Activated naive CD4-positive, alpha-beta T cell treated with anti-CD3 and anti-CD28 coated beads, Interleukin-2, amount 50 U/mL, for 24 hours (primary cell): Measurements from ENCODE around the gene SALL1.

ENCODE experiments used
- H3K27ac Mint-ChIP-seq: one replicate; pipeline ENCODE4 v1.8.0; 2021; ENCODE audit warnings: mild to moderate bottlenecking, mixed read lengths
- H3K27me3 Mint-ChIP-seq: one replicate; pipeline ENCODE4 v1.8.0; 2021; ENCODE audit warnings: mixed read lengths
- H3K36me3 Mint-ChIP-seq: one replicate; pipeline ENCODE4 v1.8.0; 2021; ENCODE audit warnings: mixed read lengths
- H3K4me1 Mint-ChIP-seq: one replicate; pipeline ENCODE4 v1.8.0; 2021; ENCODE audit warnings: mixed read lengths
- H3K4me3 Mint-ChIP-seq: one replicate; pipeline ENCODE4 v1.8.0; 2021; ENCODE audit warnings: mild to moderate bottlenecking, mixed read lengths
- H3K9me3 Mint-ChIP-seq: one replicate; pipeline ENCODE4 v1.8.0; 2021; ENCODE audit warnings: mixed read lengths

Gene SALL1

DNA sequence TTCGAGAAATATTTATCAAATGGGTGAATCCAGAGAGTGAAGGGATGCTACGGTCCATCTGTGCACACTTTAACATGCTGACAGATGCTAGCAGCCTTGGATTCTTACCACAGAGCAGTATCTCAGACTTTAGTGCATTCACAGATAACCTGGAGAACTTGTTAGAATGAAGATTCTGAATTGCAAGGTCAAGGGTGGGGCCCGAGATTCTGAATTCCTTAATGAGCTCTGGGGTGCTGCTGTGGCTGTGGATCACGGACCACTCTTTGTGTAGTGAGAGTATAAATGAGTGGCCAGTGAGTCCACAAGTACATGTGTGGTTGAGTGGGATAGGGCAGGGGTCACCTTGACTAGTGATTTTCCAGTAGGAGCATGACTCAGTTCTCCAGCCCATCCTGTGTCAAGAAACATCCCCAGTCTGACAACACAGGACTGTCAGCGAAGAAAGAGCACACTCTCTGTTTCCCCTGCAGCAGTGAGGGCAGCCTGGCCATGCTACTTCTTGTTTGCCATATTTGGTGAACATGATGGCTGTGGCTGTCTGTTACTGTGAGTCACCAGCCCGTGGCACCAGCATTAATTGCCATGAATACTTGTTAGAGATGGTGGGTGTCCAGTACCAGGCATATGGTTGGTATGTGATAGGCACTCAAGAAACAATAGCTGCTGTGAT, 13.0 kb upstream of the SALL1 start:
- H3K9me3 Mint-ChIP-seq = no peaks in the 10 kb centered on the region
- no peak overlapping the region for H3K27ac Mint-ChIP-seq
- no peaks in the 10 kb centered on the region for H3K36me3 Mint-ChIP-seq
- H3K4me1 Mint-ChIP-seq = no peaks in the 10 kb centered on the region
- H3K4me3 Mint-ChIP-seq = no peak overlapping the region
- H3K27me3 Mint-ChIP-seq = peaks cover 8% of the 10 kb centered on the region

DNA sequence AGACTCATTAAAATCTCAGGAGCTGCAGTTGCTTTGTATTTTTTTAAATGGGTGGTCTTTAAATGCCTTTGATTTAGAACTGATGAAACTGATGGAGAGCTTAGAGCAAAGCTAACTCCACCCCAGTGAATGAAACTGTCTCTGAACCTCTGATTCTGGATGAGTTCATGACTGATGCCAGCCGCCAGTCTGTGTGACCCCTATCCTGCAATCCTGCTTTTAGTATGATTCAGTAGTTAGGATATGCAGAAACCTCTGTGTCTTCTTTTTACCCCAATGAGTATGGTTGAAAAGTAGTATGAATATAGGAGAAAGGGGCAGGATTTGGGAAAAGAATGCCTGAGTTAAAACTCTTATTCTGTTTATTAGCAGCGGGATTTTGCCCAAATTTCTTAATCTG, 12.3 kb upstream of the SALL1 start:
- H3K4me1 Mint-ChIP-seq = no peaks in the 10 kb centered on the region
- H3K36me3 Mint-ChIP-seq = no peaks in the 10 kb centered on the region
- H3K4me3 Mint-ChIP-seq = no peak overlapping the region
- H3K27me3 Mint-ChIP-seq = peaks cover 13% of the 10 kb centered on the region
- no peaks in the 10 kb centered on the region for H3K9me3 Mint-ChIP-seq
- no peak overlapping the region for H3K27ac Mint-ChIP-seq

DNA sequence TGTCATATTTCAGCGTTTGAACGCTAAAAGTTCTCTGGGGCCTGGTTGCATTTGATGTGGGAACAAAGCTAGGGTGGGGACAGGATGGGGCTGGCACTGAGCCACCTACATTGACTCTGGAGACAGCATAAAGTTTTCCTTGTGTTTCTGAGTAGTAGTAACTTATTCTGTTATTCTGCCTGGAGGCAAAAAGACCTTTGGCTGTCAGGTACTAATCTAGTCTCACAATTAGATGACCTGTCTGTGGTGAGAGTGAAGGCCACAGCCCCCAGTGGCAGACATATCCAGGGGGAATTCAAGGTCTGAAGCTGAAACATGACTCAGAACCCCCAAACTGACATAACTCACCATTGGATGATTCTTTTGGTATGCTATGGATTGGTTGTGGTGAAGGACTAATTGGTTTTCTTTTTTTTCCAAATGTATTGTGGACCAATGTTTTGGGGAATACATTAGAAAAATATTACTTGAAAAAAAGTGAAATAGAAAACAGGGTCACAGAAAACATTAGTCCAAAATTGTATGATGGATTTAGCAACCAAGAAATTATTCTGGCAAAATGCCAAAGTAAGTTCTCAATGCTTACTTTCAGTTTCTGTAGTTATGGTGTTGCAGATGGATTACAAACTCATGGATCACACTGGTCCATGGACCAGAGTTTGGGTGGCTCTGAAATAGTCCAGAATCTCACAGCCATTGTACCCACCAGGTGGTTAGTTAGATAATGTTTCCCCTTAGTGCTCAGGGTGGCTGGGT, 10.5 kb upstream of the SALL1 start:
- Mint-ChIP-seq H3K4me3 (no peak overlapping the region), H3K9me3 (no peaks in the 10 kb centered on the region), H3K27me3 (peaks cover 23% of the 10 kb centered on the region), H3K36me3 (no peaks in the 10 kb centered on the region), H3K27ac (no peak overlapping the region), H3K4me1 (no peaks in the 10 kb centered on the region)

DNA sequence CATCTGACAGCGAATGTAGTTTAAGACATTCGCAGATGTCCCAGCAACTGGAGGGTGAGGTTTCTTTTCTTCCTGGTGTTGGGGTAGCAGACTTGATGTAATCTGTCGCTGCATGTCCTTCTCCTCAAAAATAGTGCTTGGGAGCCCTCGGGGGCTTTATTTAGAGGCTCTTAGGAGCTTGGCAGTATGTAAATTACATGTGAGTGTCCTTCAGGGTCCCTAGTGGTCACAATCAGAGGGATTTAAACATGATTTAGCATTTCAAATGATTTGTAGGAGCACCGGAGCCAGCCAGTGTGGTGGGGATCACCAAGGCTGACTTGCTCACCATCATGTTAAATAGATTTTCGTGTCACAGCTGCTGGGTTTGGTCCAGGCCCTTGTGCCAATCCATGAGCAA, 8.8 kb upstream of the SALL1 start:
- Mint-ChIP-seq H3K36me3 (no peaks in the 10 kb centered on the region), H3K9me3 (no peaks in the 10 kb centered on the region), H3K27ac (no peak overlapping the region), H3K27me3 (peaks cover 30% of the 10 kb centered on the region), H3K4me3 (no peak overlapping the region), H3K4me1 (no peaks in the 10 kb centered on the region)

DNA sequence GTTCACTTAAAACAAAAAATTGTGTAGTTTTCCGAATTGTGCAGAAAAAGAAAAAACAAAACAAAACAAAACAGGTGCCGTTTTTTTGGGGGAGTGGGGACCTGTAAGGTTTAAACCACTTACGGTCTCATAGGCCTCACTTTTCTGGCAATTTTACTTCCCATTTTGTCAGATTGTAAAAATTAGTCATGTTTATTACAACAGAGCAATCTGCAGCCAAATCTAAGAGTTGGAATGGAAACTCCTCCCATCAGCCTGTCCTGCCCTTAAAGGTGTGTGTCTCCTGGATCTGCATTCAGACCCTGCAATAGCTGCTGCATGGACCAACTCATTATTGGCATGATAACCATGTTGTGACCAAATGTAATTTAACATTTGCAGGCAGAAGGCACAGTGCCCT, 8.2 kb upstream of the SALL1 start:
- Mint-ChIP-seq H3K36me3 (no peaks in the 10 kb centered on the region), H3K4me3 (no peak overlapping the region), H3K9me3 (no peaks in the 10 kb centered on the region), H3K4me1 (no peaks in the 10 kb centered on the region), H3K27ac (no peak overlapping the region), H3K27me3 (peaks cover 32% of the 10 kb centered on the region)

DNA sequence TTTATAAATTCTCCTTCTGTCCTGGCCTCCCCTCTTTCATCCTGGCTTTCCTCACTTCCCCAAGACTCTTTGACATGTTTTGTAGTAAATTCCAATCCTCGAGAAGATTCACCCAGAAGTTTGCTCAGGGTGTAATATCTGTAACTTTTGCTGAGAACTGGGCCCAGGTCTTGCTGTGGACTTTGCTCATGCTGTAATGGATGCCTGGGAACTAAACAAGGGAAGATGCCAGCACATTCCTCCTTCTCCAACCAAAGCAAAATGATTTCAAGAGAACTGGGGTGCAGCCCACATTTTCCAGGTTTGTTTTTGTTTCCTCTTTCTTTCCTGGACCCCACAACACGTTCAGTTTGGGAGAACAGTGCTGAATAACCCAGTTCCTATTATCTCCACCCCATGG, 6.6 kb upstream of the SALL1 start:
- Mint-ChIP-seq H3K9me3 (no peaks in the 10 kb centered on the region), H3K27ac (no peak overlapping the region), H3K4me1 (peaks cover 5% of the 10 kb centered on the region), H3K4me3 (no peak overlapping the region), H3K36me3 (no peaks in the 10 kb centered on the region), H3K27me3 (peaks cover 44% of the 10 kb centered on the region)

DNA sequence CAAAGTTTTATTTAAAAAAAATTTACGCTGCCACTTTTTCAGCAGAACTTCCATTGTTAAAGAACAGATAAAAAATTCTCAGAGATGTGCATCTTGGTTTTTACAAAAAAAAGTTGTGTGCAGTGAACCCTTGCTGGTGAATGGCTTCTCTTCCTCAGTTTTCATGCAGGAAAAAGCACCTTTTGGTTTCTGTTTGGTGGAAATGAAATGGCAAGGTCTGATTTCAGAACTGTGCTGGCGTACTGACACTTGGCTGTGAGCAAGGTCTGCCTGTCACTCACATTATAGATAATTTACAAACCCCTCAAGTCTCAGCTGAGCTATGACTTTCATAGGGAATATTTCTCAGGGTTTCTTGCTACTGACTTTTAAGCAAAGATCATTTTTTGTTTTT, 5.7 kb upstream of the SALL1 start:
- H3K27ac Mint-ChIP-seq = no peak overlapping the region
- peaks cover 5% of the 10 kb centered on the region for H3K4me1 Mint-ChIP-seq
- H3K27me3 Mint-ChIP-seq = peaks cover 44% of the 10 kb centered on the region
- no peak overlapping the region for H3K4me3 Mint-ChIP-seq
- no peaks in the 10 kb centered on the region for H3K9me3 Mint-ChIP-seq
- H3K36me3 Mint-ChIP-seq = no peaks in the 10 kb centered on the region

DNA sequence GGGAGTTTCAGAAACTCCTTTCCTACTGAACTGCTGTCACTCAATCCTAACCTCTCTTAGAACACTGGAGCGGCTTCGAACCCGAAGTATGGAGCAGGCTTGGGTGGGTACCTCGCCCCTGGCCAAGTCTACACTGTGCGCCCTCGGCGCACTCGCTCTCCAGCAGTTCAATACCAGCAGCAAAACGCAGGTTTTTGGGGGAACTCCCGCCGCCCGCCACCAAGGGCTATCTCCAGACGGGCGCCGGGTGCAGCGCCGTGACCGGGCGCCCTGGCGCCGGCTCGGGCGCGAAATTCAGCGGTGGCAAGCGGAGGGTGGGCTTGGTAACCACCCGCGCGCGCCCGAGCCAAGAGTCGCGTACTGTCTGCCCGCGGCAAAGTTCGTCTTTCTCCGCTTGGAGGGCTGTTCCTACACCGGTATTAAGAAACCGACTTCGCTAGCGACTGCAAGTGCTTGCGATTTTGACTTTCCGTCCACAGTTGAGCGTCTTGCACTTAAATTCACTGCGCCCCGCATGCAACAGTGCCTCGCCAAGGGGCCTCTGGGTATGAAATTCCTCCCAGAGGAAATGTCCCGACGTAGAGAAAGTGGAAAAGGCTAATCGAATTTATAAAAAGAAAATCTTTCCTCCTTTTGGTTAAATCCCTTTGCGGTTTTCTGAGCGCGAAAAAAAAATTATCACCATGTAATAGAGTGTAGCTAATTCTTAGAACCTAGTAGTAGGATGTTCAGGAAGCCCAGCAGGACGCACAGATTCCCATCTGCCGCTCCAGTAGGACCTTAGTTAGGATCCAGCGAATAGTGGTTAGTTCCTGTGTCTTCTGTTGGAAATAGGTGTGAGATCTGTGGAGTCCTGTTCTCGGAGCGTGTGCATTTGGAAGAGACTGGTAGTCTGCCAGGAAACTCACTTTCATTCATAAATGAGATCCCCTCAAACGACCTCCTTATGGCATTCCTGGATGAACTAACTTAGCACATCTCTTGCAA, 5.0 kb upstream of the SALL1 start:
- Mint-ChIP-seq H3K36me3 (no peaks in the 10 kb centered on the region), H3K27me3 (peaks cover 42% of the 10 kb centered on the region), H3K27ac (no peak overlapping the region), H3K9me3 (no peaks in the 10 kb centered on the region), H3K4me1 (peaks cover 5% of the 10 kb centered on the region), H3K4me3 (no peak overlapping the region)

DNA sequence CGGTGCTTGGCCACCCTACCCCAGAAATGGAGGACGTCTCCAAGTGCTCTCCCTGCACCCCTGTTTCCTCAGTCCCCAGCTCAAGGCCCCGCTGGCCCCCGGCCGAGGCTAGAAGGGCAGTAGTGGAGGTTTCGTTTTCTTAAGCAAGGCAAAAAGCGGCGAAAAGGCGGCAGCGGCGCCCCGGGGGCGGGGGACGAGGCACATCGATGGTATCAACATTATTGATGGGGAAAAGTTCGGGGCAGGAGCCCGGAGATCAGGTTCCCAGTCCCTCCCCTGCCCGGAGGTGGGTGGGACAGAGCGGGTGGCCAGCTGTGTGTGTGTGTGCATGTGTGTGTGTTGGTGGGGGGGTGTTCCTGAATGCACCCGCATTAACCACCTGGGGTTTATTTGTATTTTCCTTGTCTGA, 4.1 kb upstream of the SALL1 start:
- peaks cover 40% of the 10 kb centered on the region for H3K27me3 Mint-ChIP-seq

DNA sequence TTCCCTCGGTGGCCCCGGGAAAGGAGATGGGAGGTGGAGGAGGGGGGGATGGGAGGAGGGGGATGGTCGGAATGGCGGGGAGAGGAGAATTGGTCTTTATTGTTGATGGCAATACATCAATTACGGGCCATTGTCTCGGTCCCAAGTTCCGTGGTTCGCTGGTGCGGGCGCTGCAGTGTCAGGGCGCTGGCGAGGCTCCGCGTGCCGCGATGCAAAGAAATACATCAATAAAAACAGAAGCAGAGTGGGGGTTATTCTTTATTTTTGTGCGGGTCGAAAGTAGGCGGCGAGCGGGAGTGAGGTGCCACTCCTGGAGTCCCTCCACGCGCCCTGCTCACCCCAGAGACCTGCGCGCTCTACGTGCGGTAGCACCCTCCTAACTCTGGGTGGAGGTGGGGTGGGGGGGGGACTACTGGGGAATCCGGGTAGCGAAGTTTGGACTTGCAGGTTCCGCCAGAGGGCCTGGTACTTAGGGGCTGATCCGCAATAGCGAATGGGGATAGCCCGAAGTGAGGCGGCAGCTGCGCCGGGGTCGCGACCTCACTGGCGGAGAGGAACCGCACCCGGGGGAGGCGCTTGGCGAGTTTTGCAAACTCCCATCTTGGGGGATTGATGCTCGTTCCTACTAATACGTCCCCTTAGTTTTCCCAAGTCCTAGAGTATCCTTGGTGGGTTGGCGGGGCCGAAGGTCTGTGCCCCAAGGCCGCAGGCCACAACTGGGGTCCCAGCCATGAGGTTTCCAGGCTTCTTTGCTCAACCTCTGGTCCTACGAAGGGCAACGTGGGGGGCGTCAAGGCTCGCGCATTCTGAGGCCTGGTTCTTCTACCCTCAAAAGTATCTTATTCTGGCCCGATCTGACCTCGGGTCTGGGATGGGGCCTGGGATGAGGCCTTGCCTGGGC, 3.5 kb upstream of the SALL1 start:
- Mint-ChIP-seq H3K4me3 (no peak overlapping the region), H3K9me3 (no peaks in the 10 kb centered on the region), H3K4me1 (peaks cover 5% of the 10 kb centered on the region), H3K36me3 (no peaks in the 10 kb centered on the region), H3K27ac (no peak overlapping the region), H3K27me3 (peaks cover 39% of the 10 kb centered on the region)

More for the DNA sequence above, 4.1 kb upstream of the SALL1 start:
- no peak overlapping the region for H3K27ac Mint-ChIP-seq
- no peaks in the 10 kb centered on the region for H3K36me3 Mint-ChIP-seq
- H3K4me3 Mint-ChIP-seq = no peak overlapping the region
- H3K9me3 Mint-ChIP-seq = no peaks in the 10 kb centered on the region
- H3K4me1 Mint-ChIP-seq = peaks cover 5% of the 10 kb centered on the region

DNA sequence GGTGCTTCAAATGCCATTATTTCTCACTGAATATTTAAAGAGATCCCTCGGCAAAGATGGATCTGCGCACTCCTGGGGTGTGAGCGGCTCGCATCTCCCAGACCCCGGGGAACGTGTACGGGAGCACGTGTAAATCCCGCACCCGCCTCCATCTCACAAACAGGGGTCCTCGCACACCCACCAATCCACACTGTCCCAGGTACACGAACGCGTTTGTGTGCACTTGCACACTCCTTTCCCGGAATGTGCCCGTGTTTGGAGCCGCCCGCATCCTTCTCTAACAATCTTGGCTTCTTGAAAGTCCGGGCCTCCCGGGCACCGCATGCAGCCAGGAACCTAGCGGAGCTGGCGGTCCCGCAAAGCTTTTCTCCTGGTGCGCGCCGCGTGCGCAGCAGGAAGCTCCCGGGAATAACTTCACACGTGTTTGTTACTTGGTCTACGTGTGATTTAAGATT, 2.5 kb upstream of the SALL1 start:
- H3K27ac Mint-ChIP-seq = no peak overlapping the region
- H3K4me1 Mint-ChIP-seq = peaks cover 5% of the 10 kb centered on the region
- H3K4me3 Mint-ChIP-seq = no peak overlapping the region
- H3K27me3 Mint-ChIP-seq = peaks cover 42% of the 10 kb centered on the region
- H3K36me3 Mint-ChIP-seq = no peaks in the 10 kb centered on the region
- H3K9me3 Mint-ChIP-seq = no peaks in the 10 kb centered on the region

DNA sequence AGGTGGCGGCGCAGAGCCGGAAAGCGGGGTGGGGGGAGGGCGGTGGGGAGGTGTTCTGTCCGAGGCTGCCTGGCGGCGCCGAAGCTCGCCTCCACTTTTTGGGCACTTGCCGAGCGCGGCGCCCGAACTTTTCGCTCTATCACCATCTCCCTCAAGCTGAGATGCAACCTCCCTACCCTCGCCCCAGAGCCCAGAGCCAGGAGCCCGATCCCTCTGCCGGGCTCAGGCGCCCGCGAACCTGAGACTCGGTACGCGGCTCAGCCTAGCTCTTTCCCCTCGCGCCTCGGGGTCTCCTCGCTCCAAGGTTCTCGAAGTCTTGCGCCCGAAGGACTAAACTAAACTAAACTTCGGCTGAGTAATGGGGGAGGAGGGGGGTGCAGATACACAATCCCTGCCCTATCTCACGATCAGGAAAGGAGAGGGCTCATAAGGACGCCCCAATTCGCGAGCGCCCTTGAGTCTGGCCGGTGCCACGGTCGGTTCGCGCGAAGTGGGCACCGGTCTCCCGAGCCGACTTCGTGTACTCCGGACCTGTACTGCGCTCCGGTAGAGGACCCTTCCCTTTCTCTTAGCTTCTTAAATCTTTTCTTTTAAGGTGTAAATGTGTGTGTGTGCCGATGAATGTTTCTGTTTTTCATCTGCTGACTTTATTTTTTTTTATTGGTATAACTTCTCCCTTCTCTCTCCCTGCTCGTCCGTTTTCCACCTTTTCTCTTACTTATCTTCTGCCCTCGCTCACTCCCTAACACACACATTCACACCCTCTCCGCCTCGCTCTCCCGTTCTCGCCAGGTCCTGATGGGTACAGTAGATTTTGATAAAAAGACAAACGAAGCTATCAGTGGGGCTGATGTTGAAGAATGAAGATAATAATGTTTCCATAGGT, 1.9 kb upstream of the SALL1 start:
- no peaks in the 10 kb centered on the region for H3K36me3 Mint-ChIP-seq
- H3K4me1 Mint-ChIP-seq = peaks cover 5% of the 10 kb centered on the region
- peaks cover 44% of the 10 kb centered on the region for H3K27me3 Mint-ChIP-seq
- no peaks in the 10 kb centered on the region for H3K9me3 Mint-ChIP-seq
- H3K4me3 Mint-ChIP-seq = peak overlapping the region; percentile 36
- H3K27ac Mint-ChIP-seq = peak overlapping the region; percentile 49

DNA sequence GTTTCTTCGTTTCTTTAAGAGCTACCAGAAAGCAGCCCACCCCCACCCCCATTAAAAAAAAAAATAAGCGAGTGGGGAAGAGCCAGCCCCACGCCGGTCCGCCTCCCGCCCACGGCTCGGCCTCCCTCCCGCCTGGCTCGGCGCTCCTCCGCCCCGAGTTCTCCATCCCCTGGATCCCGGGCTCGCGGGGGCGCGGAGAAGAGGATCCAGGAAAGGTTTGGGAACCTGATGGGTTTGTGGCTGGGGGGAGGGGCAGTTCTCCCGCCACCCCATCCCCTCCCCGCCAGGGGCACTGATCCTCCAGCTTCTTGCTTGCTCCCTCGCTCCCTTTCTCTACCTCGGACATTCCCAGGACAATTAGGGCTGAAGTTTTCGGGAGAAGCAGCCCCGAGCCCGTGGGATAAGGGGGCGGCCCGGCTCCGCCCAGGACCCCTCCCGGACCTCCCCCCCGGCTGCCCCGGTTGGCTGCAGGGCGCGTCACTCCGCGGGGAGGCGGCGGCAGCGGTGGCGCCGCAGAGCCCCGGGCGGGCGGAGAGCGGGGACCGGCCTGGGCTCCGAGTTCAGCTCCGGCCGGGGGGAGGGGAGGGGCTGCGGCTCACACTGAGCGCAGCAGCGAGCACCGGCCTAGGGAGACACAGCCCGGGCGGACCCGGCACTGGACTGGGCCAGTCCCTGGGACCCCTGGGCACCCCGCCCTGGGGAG, 1.0 kb upstream of the SALL1 start:
- Mint-ChIP-seq H3K36me3 (no peaks in the 10 kb centered on the region), H3K4me3 (no peak overlapping the region), H3K27me3 (peaks cover 43% of the 10 kb centered on the region), H3K9me3 (no peaks in the 10 kb centered on the region), H3K27ac (no peak overlapping the region), H3K4me1 (peaks cover 5% of the 10 kb centered on the region)
